ENCODE data around the gene PTPN20.

Gene PTPN20

DNA sequence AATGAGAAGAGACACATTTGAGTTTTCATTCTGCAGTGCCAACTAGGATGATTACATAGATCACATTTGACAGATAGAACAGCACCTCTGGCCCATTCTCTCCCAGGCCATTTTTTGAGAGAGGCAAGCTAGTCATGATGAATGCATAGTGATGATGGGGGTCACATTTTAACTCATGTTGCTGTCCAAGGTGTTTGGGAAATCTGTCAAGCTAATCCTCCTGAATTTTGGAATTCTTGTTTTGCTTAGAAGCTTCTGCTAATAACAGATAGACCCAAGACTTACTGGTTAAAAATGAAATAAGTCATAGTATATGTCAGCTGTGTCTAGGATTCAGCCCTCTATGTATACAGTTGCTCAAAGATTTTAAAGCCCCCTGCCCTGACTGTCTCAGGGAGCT is 101.0 kb downstream of the PTPN20 start:
- TF ChIP-seq, protein P1, sequence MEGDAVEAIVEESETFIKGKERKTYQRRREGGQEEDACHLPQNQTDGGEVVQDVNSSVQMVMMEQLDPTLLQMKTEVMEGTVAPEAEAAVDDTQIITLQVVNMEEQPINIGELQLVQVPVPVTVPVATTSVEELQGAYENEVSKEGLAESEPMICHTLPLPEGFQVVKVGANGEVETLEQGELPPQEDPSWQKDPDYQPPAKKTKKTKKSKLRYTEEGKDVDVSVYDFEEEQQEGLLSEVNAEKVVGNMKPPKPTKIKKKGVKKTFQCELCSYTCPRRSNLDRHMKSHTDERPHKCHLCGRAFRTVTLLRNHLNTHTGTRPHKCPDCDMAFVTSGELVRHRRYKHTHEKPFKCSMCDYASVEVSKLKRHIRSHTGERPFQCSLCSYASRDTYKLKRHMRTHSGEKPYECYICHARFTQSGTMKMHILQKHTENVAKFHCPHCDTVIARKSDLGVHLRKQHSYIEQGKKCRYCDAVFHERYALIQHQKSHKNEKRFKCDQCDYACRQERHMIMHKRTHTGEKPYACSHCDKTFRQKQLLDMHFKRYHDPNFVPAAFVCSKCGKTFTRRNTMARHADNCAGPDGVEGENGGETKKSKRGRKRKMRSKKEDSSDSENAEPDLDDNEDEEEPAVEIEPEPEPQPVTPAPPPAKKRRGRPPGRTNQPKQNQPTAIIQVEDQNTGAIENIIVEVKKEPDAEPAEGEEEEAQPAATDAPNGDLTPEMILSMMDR (IDR thresholded peaks at IDR 0.05; ENCODE audit: insufficient read depth, low read length, missing control alignments) = no peak
- ChIA-PET CTCF (interaction anchor here (0.7 to 3.6 kb wide), 2 partner anchors 13 to 303 kb away, joined by 3 to 17 read pairs; no protein-coding TSS in a partner anchor), POLR2A (no interaction called here)
- H3K4me3 ChIP-seq (ENCODE audit: low read depth, low read length) = no peak overlapping the region
- no peak for DNase-seq (ENCODE audit: low read depth, low spot score)

DNA sequence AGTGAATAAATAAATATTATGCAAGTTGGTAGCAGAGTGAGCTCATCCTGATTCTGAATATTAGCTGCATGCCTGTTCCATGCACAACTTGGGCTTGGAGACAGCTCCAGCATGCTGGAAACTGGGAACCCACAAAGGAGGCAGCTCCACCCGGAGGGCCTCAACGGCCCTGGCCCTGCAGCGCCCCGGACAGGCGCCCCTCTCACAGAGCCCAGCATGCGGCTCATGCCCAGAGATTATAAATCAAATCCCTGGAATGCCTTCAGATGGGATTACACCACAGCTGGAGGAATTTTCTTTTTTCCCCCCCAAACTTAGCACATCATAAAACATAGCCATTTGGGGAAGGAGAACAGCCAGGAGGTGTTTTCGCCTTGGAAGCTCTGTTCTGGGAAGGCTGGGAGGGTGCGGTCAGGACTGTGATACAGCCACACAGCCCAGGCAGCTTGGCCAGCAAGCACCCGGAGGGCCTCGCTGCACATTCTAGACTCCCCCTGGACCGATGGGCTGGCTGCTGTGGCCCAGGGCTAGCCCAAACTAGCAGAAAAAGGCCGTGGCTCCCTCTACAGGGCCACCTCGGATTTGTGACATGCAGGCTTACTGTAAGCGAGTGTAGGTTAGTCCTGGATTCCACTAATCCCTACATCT is 102.4 kb downstream of the PTPN20 start:
- H3K4me3 ChIP-seq (ENCODE audit: low read depth, low read length) = no peak overlapping the region
- TF ChIP-seq, protein P1 (IDR thresholded peaks at IDR 0.05; ENCODE audit: insufficient read depth, low read length, missing control alignments) = no peak
- ChIA-PET POLR2A (no interaction called here), CTCF (interaction anchor here (0.6 to 3.6 kb wide), 5 partner anchors 9 to 298 kb away, joined by 3 to 17 read pairs (median 5); no protein-coding TSS in a partner anchor)
- no peak for DNase-seq (ENCODE audit: low read depth, low spot score)

DNA sequence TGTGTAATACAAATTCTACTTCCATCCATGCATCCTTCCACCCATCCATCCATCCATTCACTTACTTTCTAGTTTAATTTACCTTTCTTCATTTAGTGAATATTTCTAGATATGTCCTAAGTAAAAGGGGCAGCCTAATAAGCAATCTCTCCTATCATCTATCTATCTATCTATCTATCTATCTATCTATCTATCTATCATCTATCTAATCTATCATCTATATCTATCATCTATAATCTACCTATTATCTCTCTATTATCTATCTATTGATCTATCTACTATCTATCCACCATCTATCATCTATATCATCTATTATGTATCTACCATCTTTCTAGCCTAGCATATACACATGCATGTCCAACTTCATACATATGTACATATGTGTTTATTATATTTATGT is 104.2 kb downstream of the PTPN20 start:
- ChIA-PET CTCF (no interaction called here), POLR2A (no interaction called here)
- TF ChIP-seq, protein P1 (IDR thresholded peaks at IDR 0.05; ENCODE audit: insufficient read depth, low read length, missing control alignments) = no peak
- DNase-seq (ENCODE audit: low read depth, low spot score) = no peak
- no peak overlapping the region for H3K4me3 ChIP-seq (ENCODE audit: low read depth, low read length)

DNA sequence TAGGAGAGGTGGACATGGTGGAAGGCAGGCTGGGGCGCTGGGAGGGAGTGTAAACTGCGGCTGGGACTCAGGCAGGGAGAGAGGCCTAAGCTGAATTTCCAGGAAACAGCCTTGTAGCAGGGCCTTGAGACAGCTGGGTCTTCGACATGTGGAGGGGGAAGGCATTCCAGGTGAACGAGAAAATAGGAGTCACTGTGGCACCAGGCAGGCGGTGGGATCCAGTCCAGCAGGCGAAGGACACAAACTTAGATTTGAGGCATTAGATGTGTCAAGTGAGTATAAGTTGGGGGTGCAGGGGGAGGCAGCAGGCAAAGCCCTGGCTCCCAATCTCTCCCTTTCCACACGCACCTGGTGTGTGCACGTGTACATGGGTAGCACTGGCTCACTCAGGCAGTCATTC is 105.3 kb downstream of the PTPN20 start:
- no peak overlapping the region for H3K4me3 ChIP-seq (ENCODE audit: low read depth, low read length)
- DNase-seq (ENCODE audit: low read depth, low spot score) = no peak
- CTCF ChIA-PET = interaction anchor here (1.3 kb wide), 1 partner anchor 8 kb away, joined by 5 read pairs; no protein-coding TSS in a partner anchor
- POLR2A ChIA-PET = no interaction called here
- TF ChIP-seq, protein P1 (IDR thresholded peaks at IDR 0.05; ENCODE audit: insufficient read depth, low read length, missing control alignments) = no peak

DNA sequence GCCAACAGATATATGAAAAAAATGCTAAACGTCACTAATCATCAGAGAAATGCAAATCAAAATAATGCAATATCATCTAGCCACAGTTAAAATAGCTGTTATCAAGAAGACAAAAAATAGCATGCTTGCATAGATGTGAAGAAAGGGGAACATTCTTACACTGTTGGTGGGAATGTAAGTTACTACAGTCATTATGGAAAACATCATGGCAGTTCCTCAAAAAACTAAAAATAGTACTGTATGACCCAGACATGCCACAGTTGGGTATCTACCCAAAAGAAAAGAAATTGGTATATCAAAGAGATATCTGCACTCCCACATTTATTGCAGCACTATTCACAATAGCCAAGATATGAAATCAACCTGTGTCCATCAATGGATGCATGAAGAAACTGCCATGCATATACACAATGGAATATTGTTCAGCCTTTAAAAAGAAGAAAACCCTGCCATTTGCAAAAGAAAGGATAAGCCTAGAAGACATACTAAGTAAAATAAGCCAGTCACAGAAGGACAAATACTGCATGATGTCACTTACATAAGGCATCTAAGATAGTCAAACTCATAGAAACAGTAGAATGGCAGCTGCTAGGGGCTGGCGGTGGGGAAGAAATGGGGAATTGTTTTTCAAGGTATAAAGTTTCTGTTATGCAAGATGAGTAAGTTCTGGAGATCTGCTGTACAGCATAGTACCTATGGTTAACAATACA is 107.0 kb downstream of the PTPN20 start:
- ChIA-PET POLR2A (no interaction called here), CTCF (interaction anchor here (1.3 to 1.7 kb wide), 2 partner anchors 25 to 323 kb away, joined by 3 read pairs; no protein-coding TSS in a partner anchor)
- TF ChIP-seq, protein P1 (IDR thresholded peaks at IDR 0.05; ENCODE audit: insufficient read depth, low read length, missing control alignments) = no peak
- H3K4me3 ChIP-seq (ENCODE audit: low read depth, low read length) = no peak overlapping the region
- DNase-seq (ENCODE audit: low read depth, low spot score) = no peak

Data from AG04449 (cell line).